NB4 (cell line): ENCODE data around the gene MAS1.

Experiments used
- DNase-seq: peaks from one replicate; pipeline ENCODE4 v3.0.0; 2010; ENCODE audit warnings: low read depth
- H3K4me3 ChIP-seq: one replicate; pipeline ENCODE4 v1.5.1; 2011; ENCODE audit warnings: mild to moderate bottlenecking, low read depth, low read length, moderate library complexity
- MAX ChIP-seq: IDR thresholded peaks from 2 replicates; pipeline ENCODE4 v1.6.1; 2011; ENCODE audit warnings: low read depth, low read length
- MYC ChIP-seq: IDR thresholded peaks from 2 replicates; pipeline ENCODE4 v1.6.1; 2011; ENCODE audit warnings: low read depth, low read length
- POLR2A ChIP-seq: IDR thresholded peaks from 2 replicates; pipeline ENCODE4 v1.6.1; 2011; ENCODE audit warnings: mild to moderate bottlenecking; ENCODE audit not compliant: insufficient read length; ENCODE audit errors: extremely low read depth
- TF ChIP-seq, protein P1 (sequence below): IDR thresholded peaks from one replicate; pipeline ENCODE4 v1.5.1; 2012; ENCODE audit warnings: low read depth, low read length

MAS1 gene

GRCh38 chr6:159926542-159927203 lies 35.9 kb downstream of the MAS1 start:
- H3K4me3 ChIP-seq = no peak overlapping the region
- DNase-seq = no peak
- TF ChIP-seq MAX = no peak

DNA sequence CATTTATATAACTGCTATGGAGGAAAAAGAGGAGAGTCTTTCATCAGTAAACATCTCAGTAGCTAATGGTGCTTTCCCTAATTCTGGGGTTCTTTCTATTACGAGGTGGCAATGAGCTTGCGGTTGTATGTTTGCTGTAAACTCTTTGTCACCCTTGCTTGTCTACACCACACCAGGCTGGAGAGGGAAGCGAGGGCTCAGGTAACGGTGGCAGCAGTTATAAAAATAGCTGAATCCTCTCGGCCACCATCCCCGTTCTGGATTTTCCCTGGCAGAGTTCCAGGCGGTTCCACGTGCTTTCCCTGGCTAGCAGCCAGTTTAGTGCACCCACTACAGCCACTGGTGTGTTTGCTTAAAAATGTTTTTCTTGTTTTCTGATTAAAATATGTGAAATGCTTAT lies 39.0 kb downstream of the MAS1 start:
- no peak overlapping the region for H3K4me3 ChIP-seq
- DNase-seq = no peak
- no peak for TF ChIP-seq MYC
- TF ChIP-seq POLR2A = no peak
- TF ChIP-seq MAX = no peak
- TF ChIP-seq, protein P1, sequence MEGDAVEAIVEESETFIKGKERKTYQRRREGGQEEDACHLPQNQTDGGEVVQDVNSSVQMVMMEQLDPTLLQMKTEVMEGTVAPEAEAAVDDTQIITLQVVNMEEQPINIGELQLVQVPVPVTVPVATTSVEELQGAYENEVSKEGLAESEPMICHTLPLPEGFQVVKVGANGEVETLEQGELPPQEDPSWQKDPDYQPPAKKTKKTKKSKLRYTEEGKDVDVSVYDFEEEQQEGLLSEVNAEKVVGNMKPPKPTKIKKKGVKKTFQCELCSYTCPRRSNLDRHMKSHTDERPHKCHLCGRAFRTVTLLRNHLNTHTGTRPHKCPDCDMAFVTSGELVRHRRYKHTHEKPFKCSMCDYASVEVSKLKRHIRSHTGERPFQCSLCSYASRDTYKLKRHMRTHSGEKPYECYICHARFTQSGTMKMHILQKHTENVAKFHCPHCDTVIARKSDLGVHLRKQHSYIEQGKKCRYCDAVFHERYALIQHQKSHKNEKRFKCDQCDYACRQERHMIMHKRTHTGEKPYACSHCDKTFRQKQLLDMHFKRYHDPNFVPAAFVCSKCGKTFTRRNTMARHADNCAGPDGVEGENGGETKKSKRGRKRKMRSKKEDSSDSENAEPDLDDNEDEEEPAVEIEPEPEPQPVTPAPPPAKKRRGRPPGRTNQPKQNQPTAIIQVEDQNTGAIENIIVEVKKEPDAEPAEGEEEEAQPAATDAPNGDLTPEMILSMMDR = no peak

DNA sequence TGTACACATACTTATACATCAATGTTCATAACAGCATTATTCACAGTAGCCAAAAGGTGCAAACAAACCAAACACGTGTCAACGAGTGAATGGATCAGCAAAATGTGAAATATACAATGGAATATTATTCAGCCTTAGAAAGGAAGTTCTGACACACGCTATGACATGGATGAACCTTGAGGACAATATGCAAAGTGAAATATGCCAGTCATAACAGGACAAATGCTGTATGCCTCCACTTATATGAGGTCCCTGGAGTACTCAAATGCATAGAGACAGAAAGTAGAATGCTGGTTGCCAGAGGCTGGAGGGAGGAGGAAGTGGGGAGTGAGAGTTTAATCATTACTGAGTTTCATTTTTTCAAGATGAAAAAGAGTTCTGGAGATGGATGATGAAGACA lies 40.3 kb downstream of the MAS1 start:
- DNase-seq = no peak
- no peak overlapping the region for H3K4me3 ChIP-seq
- TF ChIP-seq MYC = no peak
- TF ChIP-seq POLR2A = no peak
- TF ChIP-seq, protein P1 = no peak
- TF ChIP-seq MAX = no peak

- TF ChIP-seq, protein P1 = no peak
- TF ChIP-seq POLR2A (no peak), MAX (no peak), MYC (no peak)
- no peak overlapping the region for H3K4me3 ChIP-seq
- no peak for DNase-seq
These were observed 41.1 kb downstream of the MAS1 start for GRCh38 chr6:159931846-159932245.

- DNase-seq = no peak
- H3K4me3 ChIP-seq = no peak overlapping the region
- TF ChIP-seq, protein P1 = no peak
- TF ChIP-seq POLR2A = no peak
- TF ChIP-seq MAX = no peak
- no peak for TF ChIP-seq MYC
These were observed 42.3 kb downstream of the MAS1 start for GRCh38 chr6:159933077-159933476.

DNA sequence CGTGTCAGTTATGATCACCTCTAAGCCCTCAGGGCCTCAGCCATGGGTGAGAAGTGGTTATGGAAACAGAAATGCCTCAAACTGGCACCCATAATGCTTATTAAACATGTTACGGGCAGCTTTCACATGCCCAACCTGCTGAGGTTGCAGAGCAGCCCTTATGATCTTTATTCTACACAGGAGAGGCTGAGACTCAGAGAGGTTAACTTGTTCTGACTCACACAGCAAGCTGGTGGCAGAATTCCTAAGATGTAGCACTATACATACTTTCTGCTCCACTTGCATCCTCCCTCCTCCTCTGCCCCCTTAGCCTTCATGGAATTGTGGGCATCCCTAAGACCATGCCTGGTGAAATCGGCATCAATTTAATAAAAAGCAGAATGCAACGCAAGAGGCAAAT lies 43.4 kb downstream of the MAS1 start:
- no peak overlapping the region for H3K4me3 ChIP-seq
- no peak for DNase-seq
- no peak for TF ChIP-seq POLR2A
- no peak for TF ChIP-seq MAX
- TF ChIP-seq, protein P1 = no peak
- TF ChIP-seq MYC = no peak
